Raji (cell line): ENCODE measurements around the gene PLD1.

Experiments
- POLR2A ChIP-seq: IDR thresholded peaks from 2 replicates; pipeline ENCODE4 v1.6.1; 2011; ENCODE audit warnings: low read depth, low read length, control low read depth; ENCODE audit not compliant: insufficient read depth

PLD1 gene

GRCh38 chr3:171755015-171755589 lies 55.2 kb downstream of the PLD1 start:
- TF ChIP-seq POLR2A = no peak

GRCh38 chr3:171753665-171754408 lies 56.4 kb downstream of the PLD1 start:
- TF ChIP-seq POLR2A = no peak

GRCh38 chr3:171753025-171753472 lies 57.2 kb downstream of the PLD1 start:
- TF ChIP-seq POLR2A = no peak

GRCh38 chr3:171752329-171752728 lies 58.0 kb downstream of the PLD1 start:
- TF ChIP-seq POLR2A = no peak

GRCh38 chr3:171749124-171749523 lies 61.2 kb downstream of the PLD1 start:
- TF ChIP-seq POLR2A = no peak

- no peak for TF ChIP-seq POLR2A
These were observed 62.0 kb downstream of the PLD1 start for GRCh38 chr3:171748064-171748924.

- no peak for TF ChIP-seq POLR2A
These were observed 62.9 kb downstream of the PLD1 start for GRCh38 chr3:171747223-171747920.

- no peak for TF ChIP-seq POLR2A
These were observed 64.5 kb downstream of the PLD1 start for GRCh38 chr3:171745577-171746319.

- TF ChIP-seq POLR2A = no peak
These were observed 66.0 kb downstream of the PLD1 start for GRCh38 chr3:171744158-171744741.

GRCh38 chr3:171743327-171744157 lies 66.7 kb downstream of the PLD1 start:
- TF ChIP-seq POLR2A = no peak

GRCh38 chr3:171741377-171741776 lies 68.9 kb downstream of the PLD1 start:
- TF ChIP-seq POLR2A = no peak

GRCh38 chr3:171736556-171736955 lies 73.7 kb downstream of the PLD1 start:
- TF ChIP-seq POLR2A = no peak

- no peak for TF ChIP-seq POLR2A
These were observed 76.7 kb downstream of the PLD1 start for GRCh38 chr3:171733561-171733960.
